HG03378 (cell line): Measurements from ENCODE around the gene IFTAP.
"Not testable (repeated sequence)": the region's sequence is repeated elsewhere in the genome, so short reads cannot be mapped to it uniquely, and the experiment has no call there.

ENCODE experiments used
- ATAC-seq: cut with Tn5 transposase; IDR thresholded peaks from one replicate; pipeline ENCODE4 v1.9.1; 2021; ENCODE audit warnings: mild to moderate bottlenecking, moderate library complexity; ENCODE audit not compliant: unreplicated experiment

IFTAP gene

GRCh38 chr11:36635066-36635862, 41.0 kb downstream of the IFTAP start:
- ATAC-seq: no peak

GRCh38 chr11:36638556-36638955, 44.3 kb downstream of the IFTAP start:
- no peak for ATAC-seq

GRCh38 chr11:36657610-36658267, 63.4 kb downstream of the IFTAP start:
- no peak for ATAC-seq

GRCh38 chr11:36661359-36661758, 67.1 kb downstream of the IFTAP start:
- not testable (repeated sequence) for ATAC-seq

- no peak for ATAC-seq
These were observed 78.6 kb downstream of the IFTAP start for GRCh38 chr11:36672815-36673450.

- ATAC-seq: not testable (repeated sequence)
These were observed 85.2 kb downstream of the IFTAP start for GRCh38 chr11:36679547-36679946.

- no peak for ATAC-seq
These were observed 89.5 kb downstream of the IFTAP start for GRCh38 chr11:36683818-36684217.

- ATAC-seq: no peak
These were observed 90.8 kb downstream of the IFTAP start for GRCh38 chr11:36684840-36685801.

- no peak for ATAC-seq
These were observed 93.8 kb downstream of the IFTAP start for GRCh38 chr11:36688132-36688531.

GRCh38 chr11:36688571-36689291, 94.4 kb downstream of the IFTAP start:
- no peak for ATAC-seq

- no peak for ATAC-seq
These were observed 95.1 kb downstream of the IFTAP start for GRCh38 chr11:36689442-36689841.

- no peak for ATAC-seq
These were observed 98.4 kb downstream of the IFTAP start for GRCh38 chr11:36692704-36693103.

- no peak for ATAC-seq
These were observed 99.0 kb downstream of the IFTAP start for GRCh38 chr11:36693139-36693843.

GRCh38 chr11:36695111-36695510, 100.8 kb downstream of the IFTAP start:
- ATAC-seq: no peak

- no peak for ATAC-seq
These were observed 101.3 kb downstream of the IFTAP start for GRCh38 chr11:36695571-36695970.

- no peak for ATAC-seq
These were observed 102.2 kb downstream of the IFTAP start for GRCh38 chr11:36696550-36696949.

- no peak for ATAC-seq
These were observed 105.0 kb downstream of the IFTAP start for GRCh38 chr11:36699271-36699670.

- ATAC-seq: no peak
These were observed 105.9 kb downstream of the IFTAP start for GRCh38 chr11:36700246-36700645.

GRCh38 chr11:36702330-36703054, 108.2 kb downstream of the IFTAP start:
- peak; percentile 86 for ATAC-seq
